Liver (tissue), 3 donors: Measurements from ENCODE around the gene SFXN2.

Experiments
- ATF3 ChIP-seq: IDR thresholded peaks from 2 replicates; pipeline ENCODE4 v1.6.1; 2016; ENCODE audit warnings: antibody characterized with exemption
- JUND ChIP-seq, 2 donors: IDR thresholded peaks; 2 replicates each; pipeline ENCODE4 v1.6.1; 2016; ENCODE audit warnings: antibody characterized with exemption in 2 of 2
- MAX ChIP-seq: IDR thresholded peaks from 2 replicates; pipeline ENCODE4 v1.6.1; 2016; ENCODE audit warnings: antibody characterized with exemption
- YY1 ChIP-seq: IDR thresholded peaks from 2 replicates; pipeline ENCODE4 v1.6.1; 2016; ENCODE audit warnings: antibody characterized with exemption, mild to moderate bottlenecking
- TF ChIP-seq, protein P1 (sequence below): fragments of 150-350 bp; IDR thresholded peaks from 2 replicates; pipeline ENCODE4 v1.5.1; 2017; ENCODE audit warnings: improper control_type of control experiment, low read depth, low read length; ENCODE audit not compliant: missing input control
- donor health status: healthy.
- donor health status: healthy.

- TF ChIP-seq JUND (IDR thresholded peaks at IDR 0.05) = no peak
- TF ChIP-seq, protein P1, sequence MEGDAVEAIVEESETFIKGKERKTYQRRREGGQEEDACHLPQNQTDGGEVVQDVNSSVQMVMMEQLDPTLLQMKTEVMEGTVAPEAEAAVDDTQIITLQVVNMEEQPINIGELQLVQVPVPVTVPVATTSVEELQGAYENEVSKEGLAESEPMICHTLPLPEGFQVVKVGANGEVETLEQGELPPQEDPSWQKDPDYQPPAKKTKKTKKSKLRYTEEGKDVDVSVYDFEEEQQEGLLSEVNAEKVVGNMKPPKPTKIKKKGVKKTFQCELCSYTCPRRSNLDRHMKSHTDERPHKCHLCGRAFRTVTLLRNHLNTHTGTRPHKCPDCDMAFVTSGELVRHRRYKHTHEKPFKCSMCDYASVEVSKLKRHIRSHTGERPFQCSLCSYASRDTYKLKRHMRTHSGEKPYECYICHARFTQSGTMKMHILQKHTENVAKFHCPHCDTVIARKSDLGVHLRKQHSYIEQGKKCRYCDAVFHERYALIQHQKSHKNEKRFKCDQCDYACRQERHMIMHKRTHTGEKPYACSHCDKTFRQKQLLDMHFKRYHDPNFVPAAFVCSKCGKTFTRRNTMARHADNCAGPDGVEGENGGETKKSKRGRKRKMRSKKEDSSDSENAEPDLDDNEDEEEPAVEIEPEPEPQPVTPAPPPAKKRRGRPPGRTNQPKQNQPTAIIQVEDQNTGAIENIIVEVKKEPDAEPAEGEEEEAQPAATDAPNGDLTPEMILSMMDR = peak; percentile 48
- no peak for TF ChIP-seq YY1
- TF ChIP-seq MAX = no peak
- TF ChIP-seq ATF3 = no peak
Observed at GRCh38 chr10:102752934-102753664, 38.7 kb downstream of the SFXN2 start.
